ENCODE data around the gene CDKN1B. TPM values are rescaled to one million over a fixed set of nuclear protein-coding genes. Genes with fewer than 3 reads are reported as not detected.

The CDKN1B gene
- total RNA-seq, 3 donors from 2014 or later: 46.7 to 71.1 (median 53.0) TPM

GRCh38 chr12:12691549-12691948 is 25.6 kb upstream of the CDKN1B start:
- H3K9me3 ChIP-seq: no peaks in the 10 kb centered on the region
- TF ChIP-seq CTCF (IDR thresholded peaks at IDR 0.05): no peak
- no peaks in the 10 kb centered on the region for H3K36me3 ChIP-seq (ENCODE audit: low read depth)
- no peak for ATAC-seq
- H3K4me3 ChIP-seq: no peak overlapping the region
- intact Hi-C loops (cut with DNase I, micrococcal nuclease): loop anchor here in 1 of 2 donors (10.0 kb wide), 1 partner anchor 317 kb away; no protein-coding TSS in a partner anchor
- no peaks in the 10 kb centered on the region for H3K4me1 ChIP-seq (ENCODE audit: low read depth)
- no peak for DNase-seq

- Histone ChIP-seq H3K9me3 (no peaks in the 10 kb centered on the region), H3K4me3 (no peak overlapping the region), H3K36me3 (ENCODE audit: low read depth) (no peaks in the 10 kb centered on the region), H3K4me1 (ENCODE audit: low read depth) (no peaks in the 10 kb centered on the region)
- no peak for DNase-seq
- no peak for TF ChIP-seq CTCF (IDR thresholded peaks at IDR 0.05)
- intact Hi-C loops (cut with DNase I, micrococcal nuclease): loop anchor here in 1 of 2 donors (10.0 kb wide), 1 partner anchor 318 kb away; no protein-coding TSS in a partner anchor
- ATAC-seq: no peak
Measured at GRCh38 chr12:12693111-12693671, 24.0 kb upstream of the CDKN1B start.

GRCh38 chr12:12696562-12697383 is 20.4 kb upstream of the CDKN1B start:
- Histone ChIP-seq H3K36me3 (ENCODE audit: low read depth) (no peaks in the 10 kb centered on the region), H3K9me3 (no peaks in the 10 kb centered on the region), H3K4me1 (ENCODE audit: low read depth) (no peaks in the 10 kb centered on the region), H3K4me3 (peak overlapping the region; percentile 26)
- intact Hi-C loops (cut with DNase I, micrococcal nuclease): loop anchor here in 1 of 2 donors (10.0 kb wide), 1 partner anchor 322 kb away; no protein-coding TSS in a partner anchor
- peak; percentile 92 to 96 (median 94) for DNase-seq
- ATAC-seq: peak; percentile 94
- TF ChIP-seq CTCF (IDR thresholded peaks at IDR 0.05): no peak

- no peak for ATAC-seq
- no peaks in the 10 kb centered on the region for H3K9me3 ChIP-seq
- TF ChIP-seq CTCF (IDR thresholded peaks at IDR 0.05): no peak
- intact Hi-C loops (cut with DNase I, micrococcal nuclease): loop anchor here in 1 of 2 donors (10.0 kb wide), 1 partner anchor 325 kb away; no protein-coding TSS in a partner anchor
- H3K4me1 ChIP-seq (ENCODE audit: low read depth): peaks cover 4% of the 10 kb centered on the region
- no peaks in the 10 kb centered on the region for H3K36me3 ChIP-seq (ENCODE audit: low read depth)
- DNase-seq: no peak
- no peak overlapping the region for H3K4me3 ChIP-seq
Measured at GRCh38 chr12:12699345-12699744, 17.8 kb upstream of the CDKN1B start.

- TF ChIP-seq CTCF (IDR thresholded peaks at IDR 0.05): no peak
Measured at GRCh38 chr12:12700254-12700653, 16.9 kb upstream of the CDKN1B start.

More at GRCh38 chr12:12700254-12700653, 16.9 kb upstream of the CDKN1B start:
- no peak overlapping the region for H3K4me3 ChIP-seq
- intact Hi-C loops (cut with DNase I, micrococcal nuclease): loop anchor here in 1 of 2 donors (10.0 kb wide), 1 partner anchor 325 kb away; no protein-coding TSS in a partner anchor
- no peaks in the 10 kb centered on the region for H3K9me3 ChIP-seq
- ATAC-seq: no peak
- H3K36me3 ChIP-seq (ENCODE audit: low read depth): no peaks in the 10 kb centered on the region
- peaks cover 11% of the 10 kb centered on the region for H3K4me1 ChIP-seq (ENCODE audit: low read depth)
- no peak for DNase-seq
